NB4 (cell line): Measurements from ENCODE around the gene DIAPH3.

Source experiments
- DNase-seq: peaks from one replicate; pipeline ENCODE4 v3.0.0; 2010; ENCODE audit warnings: low read depth
- H3K4me3 ChIP-seq: one replicate; pipeline ENCODE4 v1.5.1; 2011; ENCODE audit warnings: mild to moderate bottlenecking, low read depth, low read length, moderate library complexity
- MYC ChIP-seq: IDR thresholded peaks from 2 replicates; pipeline ENCODE4 v1.6.1; 2011; ENCODE audit warnings: low read depth, low read length
- POLR2A ChIP-seq: IDR thresholded peaks from 2 replicates; pipeline ENCODE4 v1.6.1; 2011; ENCODE audit warnings: mild to moderate bottlenecking; ENCODE audit not compliant: insufficient read length; ENCODE audit errors: extremely low read depth
- TF ChIP-seq, protein P1 (sequence below): IDR thresholded peaks from 2 replicates; pipeline ENCODE4 v1.6.1; 2011; ENCODE audit warnings: low read depth, low read length
- TF ChIP-seq, protein P2 (sequence below): IDR thresholded peaks from one replicate; pipeline ENCODE4 v1.5.1; 2012; ENCODE audit warnings: low read depth, low read length

The DIAPH3 gene

DNA sequence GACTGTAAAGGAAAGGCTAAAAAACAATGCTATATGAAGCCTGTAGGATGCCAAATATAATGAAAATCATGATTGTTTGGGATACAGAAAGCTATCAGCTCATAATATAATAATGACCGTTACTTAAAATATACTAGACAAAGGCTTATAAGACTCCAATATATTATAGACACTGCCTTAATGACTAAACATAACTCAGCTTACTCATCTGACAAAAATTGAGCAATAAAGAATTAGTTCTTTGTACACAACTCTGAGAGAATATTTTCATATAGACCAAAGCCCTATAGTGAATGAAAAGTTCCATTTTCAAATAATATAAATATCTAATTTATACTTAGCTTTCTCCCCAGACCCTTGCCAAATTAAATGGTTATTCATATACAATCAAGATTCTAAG, 283.3 kb downstream of the DIAPH3 start:
- TF ChIP-seq POLR2A (no peak), MYC (no peak)
- TF ChIP-seq, protein P1, sequence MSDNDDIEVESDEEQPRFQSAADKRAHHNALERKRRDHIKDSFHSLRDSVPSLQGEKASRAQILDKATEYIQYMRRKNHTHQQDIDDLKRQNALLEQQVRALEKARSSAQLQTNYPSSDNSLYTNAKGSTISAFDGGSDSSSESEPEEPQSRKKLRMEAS, result no peak
- TF ChIP-seq, protein P2, sequence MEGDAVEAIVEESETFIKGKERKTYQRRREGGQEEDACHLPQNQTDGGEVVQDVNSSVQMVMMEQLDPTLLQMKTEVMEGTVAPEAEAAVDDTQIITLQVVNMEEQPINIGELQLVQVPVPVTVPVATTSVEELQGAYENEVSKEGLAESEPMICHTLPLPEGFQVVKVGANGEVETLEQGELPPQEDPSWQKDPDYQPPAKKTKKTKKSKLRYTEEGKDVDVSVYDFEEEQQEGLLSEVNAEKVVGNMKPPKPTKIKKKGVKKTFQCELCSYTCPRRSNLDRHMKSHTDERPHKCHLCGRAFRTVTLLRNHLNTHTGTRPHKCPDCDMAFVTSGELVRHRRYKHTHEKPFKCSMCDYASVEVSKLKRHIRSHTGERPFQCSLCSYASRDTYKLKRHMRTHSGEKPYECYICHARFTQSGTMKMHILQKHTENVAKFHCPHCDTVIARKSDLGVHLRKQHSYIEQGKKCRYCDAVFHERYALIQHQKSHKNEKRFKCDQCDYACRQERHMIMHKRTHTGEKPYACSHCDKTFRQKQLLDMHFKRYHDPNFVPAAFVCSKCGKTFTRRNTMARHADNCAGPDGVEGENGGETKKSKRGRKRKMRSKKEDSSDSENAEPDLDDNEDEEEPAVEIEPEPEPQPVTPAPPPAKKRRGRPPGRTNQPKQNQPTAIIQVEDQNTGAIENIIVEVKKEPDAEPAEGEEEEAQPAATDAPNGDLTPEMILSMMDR, result no peak
- DNase-seq, result no peak
- H3K4me3 ChIP-seq, result no peak overlapping the region

- DNase-seq, result no peak
- TF ChIP-seq POLR2A (no peak), MYC (no peak)
- TF ChIP-seq, protein P1, result no peak
- TF ChIP-seq, protein P2, result no peak
- no peak overlapping the region for H3K4me3 ChIP-seq
Measured at GRCh38 chr13:59879281-59879680, 284.4 kb downstream of the DIAPH3 start.

- no peak overlapping the region for H3K4me3 ChIP-seq
- TF ChIP-seq, protein P2, result no peak
- TF ChIP-seq, protein P1, result no peak
- no peak for TF ChIP-seq POLR2A
- TF ChIP-seq MYC, result no peak
- no peak for DNase-seq
Measured at GRCh38 chr13:59877933-59878332, 285.8 kb downstream of the DIAPH3 start.

DNA sequence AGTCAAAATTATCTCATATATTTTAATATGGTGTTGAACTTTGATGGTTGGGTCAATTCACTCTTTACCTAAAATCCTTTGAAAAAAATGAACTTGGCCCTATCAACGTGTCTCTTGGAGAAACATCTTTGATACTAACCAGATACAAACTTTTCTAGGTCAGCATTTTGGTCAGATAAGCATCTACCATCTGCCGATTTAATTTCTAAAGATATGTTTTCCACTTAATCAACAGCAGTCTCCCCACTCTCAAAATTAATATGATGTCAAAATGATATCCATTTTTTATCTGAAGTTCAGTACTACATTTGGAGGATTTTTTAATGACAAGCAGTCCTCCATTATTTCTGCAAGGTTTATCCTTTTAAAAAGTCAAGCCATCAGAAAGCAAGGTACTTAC, 288.8 kb downstream of the DIAPH3 start:
- TF ChIP-seq POLR2A (no peak), MYC (no peak)
- TF ChIP-seq, protein P2, result no peak
- TF ChIP-seq, protein P1, result no peak
- H3K4me3 ChIP-seq, result no peak overlapping the region
- no peak for DNase-seq

GRCh38 chr13:59873856-59874255, 289.9 kb downstream of the DIAPH3 start:
- TF ChIP-seq POLR2A (no peak), MYC (no peak)
- TF ChIP-seq, protein P2, result no peak
- TF ChIP-seq, protein P1, result no peak
- no peak for DNase-seq
- no peak overlapping the region for H3K4me3 ChIP-seq

DNA sequence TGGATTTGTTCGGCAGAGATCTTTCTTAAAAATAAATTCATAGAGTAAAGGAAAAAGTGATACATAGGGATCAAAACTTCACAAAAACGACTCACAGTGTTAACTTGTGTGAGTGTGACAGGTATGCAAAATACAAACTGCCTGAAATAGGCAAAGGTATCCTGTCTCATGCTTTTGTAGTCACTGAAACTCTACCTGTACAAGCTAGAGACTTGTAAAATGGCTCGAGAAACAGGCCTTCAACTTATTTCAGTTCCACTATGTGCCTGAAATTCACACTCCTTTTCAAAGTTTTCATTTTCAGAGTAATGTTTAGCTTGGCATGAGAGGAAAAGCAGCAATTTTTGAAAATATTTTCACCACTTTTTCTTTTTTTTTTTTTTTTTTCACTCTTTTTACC, 290.4 kb downstream of the DIAPH3 start:
- no peak overlapping the region for H3K4me3 ChIP-seq
- TF ChIP-seq, protein P2, result no peak
- no peak for TF ChIP-seq POLR2A
- TF ChIP-seq MYC, result no peak
- TF ChIP-seq, protein P1, result no peak
- DNase-seq, result no peak
